Measurements from ENCODE around the gene ZNF316. TPM values are rescaled to one million over a fixed set of nuclear protein-coding genes. Genes with fewer than 3 reads are reported as not detected.

Gene ZNF316
- total RNA-seq, 1 donor = 12.1 TPM

GRCh38 chr7:6621195-6622133, 15.7 kb upstream of the ZNF316 start:
- TF ChIP-seq CTCF (IDR thresholded peaks at IDR 0.05; ENCODE audit: insufficient read depth, low read depth, low read length) = no peak
- no peak for DNase-seq (ENCODE audit: low read depth)
- no peak overlapping the region for H3K4me3 ChIP-seq (ENCODE audit: low read depth, low read length)

- no peak overlapping the region for H3K4me3 ChIP-seq (ENCODE audit: low read depth, low read length)
- DNase-seq (ENCODE audit: low read depth) = no peak
- TF ChIP-seq CTCF (IDR thresholded peaks at IDR 0.05; ENCODE audit: insufficient read depth, low read depth, low read length) = no peak
Observed at GRCh38 chr7:6622134-6622710, 14.9 kb upstream of the ZNF316 start.

- no peak for TF ChIP-seq CTCF (IDR thresholded peaks at IDR 0.05; ENCODE audit: insufficient read depth, low read depth, low read length)
- H3K4me3 ChIP-seq (ENCODE audit: low read depth, low read length) = no peak overlapping the region
- DNase-seq (ENCODE audit: low read depth) = no peak
Observed at GRCh38 chr7:6623589-6624245, 13.4 kb upstream of the ZNF316 start.

GRCh38 chr7:6624246-6624611, 12.9 kb upstream of the ZNF316 start:
- TF ChIP-seq CTCF (IDR thresholded peaks at IDR 0.05; ENCODE audit: insufficient read depth, low read depth, low read length) = no peak
- no peak for DNase-seq (ENCODE audit: low read depth)
- no peak overlapping the region for H3K4me3 ChIP-seq (ENCODE audit: low read depth, low read length)

- no peak for TF ChIP-seq CTCF (IDR thresholded peaks at IDR 0.05; ENCODE audit: insufficient read depth, low read depth, low read length)
- H3K4me3 ChIP-seq (ENCODE audit: low read depth, low read length) = no peak overlapping the region
- no peak for DNase-seq (ENCODE audit: low read depth)
Observed at GRCh38 chr7:6628045-6628444, 9.1 kb upstream of the ZNF316 start.

GRCh38 chr7:6630007-6630849, 6.9 kb upstream of the ZNF316 start:
- DNase-seq (ENCODE audit: low read depth) = no peak
- no peak for TF ChIP-seq CTCF (IDR thresholded peaks at IDR 0.05; ENCODE audit: insufficient read depth, low read depth, low read length)
- no peak overlapping the region for H3K4me3 ChIP-seq (ENCODE audit: low read depth, low read length)

Data from fibroblast of villous mesenchyme (primary cell).